ENCODE data around the gene CBS.
"Not testable (repeated sequence)": the region's sequence is repeated elsewhere in the genome, so short reads cannot be mapped to it uniquely, and the experiment has no call there.

- not testable (repeated sequence) for TF ChIP-seq CTCF (IDR thresholded peaks at IDR 0.05; ENCODE audit: low read depth, low read length); POLR2A (IDR thresholded peaks at IDR 0.05; ENCODE audit: extremely low read depth, insufficient read length)
Observed at GRCh38 chr21:43044547-43044946, 31.1 kb downstream of the CBS start.

Measured in NB4 (cell line).